GM12865 (cell line): Measurements from ENCODE around the gene AFF2.
"Not testable (repeated sequence)": the region's sequence is repeated elsewhere in the genome, so short reads cannot be mapped to it uniquely, and the experiment has no call there.

Source experiments
- DNase-seq: peaks from one replicate; pipeline ENCODE4 v3.0.0; 2010; ENCODE audit warnings: low read depth
- H3K4me3 ChIP-seq: 2 replicates; pipeline ENCODE4 v1.5.1; 2011; ENCODE audit warnings: mild to moderate bottlenecking, low read depth, low read length, control low read depth
- TF ChIP-seq, protein P1 (sequence below): IDR thresholded peaks from 2 replicates; pipeline ENCODE4 v1.5.1; 2011; ENCODE audit warnings: low read length, control low read depth, low read depth, inconsistent platforms; ENCODE audit not compliant: insufficient read depth; ENCODE audit errors: missing control alignments

Gene AFF2

DNA sequence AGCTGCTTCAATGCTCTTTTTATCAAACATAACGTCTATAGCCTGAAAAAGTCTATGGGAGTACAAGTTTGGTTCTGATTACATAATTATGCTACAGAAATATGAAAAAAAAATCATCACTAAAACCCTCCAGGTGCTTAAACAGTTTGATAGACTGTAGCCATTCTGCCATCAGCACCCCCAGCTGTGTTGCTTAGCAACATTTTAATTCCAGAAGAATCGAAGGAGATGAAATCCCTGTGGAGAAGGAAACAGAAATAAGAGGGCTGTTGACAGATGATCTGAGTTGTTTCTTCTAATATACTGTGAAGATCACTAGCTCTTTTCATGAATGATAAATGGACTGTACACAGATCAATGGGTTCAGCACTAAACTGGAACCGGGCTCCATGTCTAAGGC, 402.8 kb downstream of the AFF2 start:
- TF ChIP-seq, protein P1, sequence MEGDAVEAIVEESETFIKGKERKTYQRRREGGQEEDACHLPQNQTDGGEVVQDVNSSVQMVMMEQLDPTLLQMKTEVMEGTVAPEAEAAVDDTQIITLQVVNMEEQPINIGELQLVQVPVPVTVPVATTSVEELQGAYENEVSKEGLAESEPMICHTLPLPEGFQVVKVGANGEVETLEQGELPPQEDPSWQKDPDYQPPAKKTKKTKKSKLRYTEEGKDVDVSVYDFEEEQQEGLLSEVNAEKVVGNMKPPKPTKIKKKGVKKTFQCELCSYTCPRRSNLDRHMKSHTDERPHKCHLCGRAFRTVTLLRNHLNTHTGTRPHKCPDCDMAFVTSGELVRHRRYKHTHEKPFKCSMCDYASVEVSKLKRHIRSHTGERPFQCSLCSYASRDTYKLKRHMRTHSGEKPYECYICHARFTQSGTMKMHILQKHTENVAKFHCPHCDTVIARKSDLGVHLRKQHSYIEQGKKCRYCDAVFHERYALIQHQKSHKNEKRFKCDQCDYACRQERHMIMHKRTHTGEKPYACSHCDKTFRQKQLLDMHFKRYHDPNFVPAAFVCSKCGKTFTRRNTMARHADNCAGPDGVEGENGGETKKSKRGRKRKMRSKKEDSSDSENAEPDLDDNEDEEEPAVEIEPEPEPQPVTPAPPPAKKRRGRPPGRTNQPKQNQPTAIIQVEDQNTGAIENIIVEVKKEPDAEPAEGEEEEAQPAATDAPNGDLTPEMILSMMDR = no peak
- no peak for DNase-seq

DNA sequence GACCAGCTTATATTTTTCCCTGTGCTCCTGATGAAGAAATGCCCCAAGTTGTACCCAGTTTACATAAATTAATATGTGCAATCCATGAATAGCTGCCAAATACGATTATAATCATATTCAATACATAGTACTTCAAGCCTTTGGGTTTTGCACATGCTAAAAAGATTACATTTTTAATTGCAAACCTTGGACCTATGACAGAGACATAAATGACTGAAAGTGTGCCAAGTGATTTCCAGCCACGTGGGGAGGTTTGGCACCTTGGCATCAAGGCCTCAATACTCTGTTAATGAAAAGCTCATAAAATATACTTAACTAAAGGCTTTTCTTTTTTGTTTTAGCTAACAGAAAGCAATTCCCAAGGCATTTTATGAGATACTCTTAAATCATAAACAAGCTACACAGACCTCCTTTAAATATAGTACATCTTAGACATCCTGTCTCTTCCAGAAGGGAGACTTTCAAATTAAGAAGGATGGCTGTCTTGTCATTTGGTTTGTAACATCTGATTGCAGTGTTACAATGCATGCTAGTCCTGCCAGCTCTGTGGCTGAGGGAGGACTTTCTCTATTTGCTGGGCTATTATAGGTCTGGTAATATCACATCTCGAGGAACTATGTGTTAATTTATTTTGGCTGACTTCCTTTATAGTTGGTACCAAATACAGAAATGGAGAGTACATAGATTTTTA, 404.1 kb downstream of the AFF2 start:
- H3K4me3 ChIP-seq = no peak overlapping the region
- DNase-seq = no peak
- TF ChIP-seq, protein P1 = no peak

More for the DNA sequence above, 402.8 kb downstream of the AFF2 start:
- H3K4me3 ChIP-seq = no peak overlapping the region

- TF ChIP-seq, protein P1 = no peak
- no peak for DNase-seq
- no peak overlapping the region for H3K4me3 ChIP-seq
Measured at GRCh38 chrX:148905400-148905799, 405.0 kb downstream of the AFF2 start.

DNA sequence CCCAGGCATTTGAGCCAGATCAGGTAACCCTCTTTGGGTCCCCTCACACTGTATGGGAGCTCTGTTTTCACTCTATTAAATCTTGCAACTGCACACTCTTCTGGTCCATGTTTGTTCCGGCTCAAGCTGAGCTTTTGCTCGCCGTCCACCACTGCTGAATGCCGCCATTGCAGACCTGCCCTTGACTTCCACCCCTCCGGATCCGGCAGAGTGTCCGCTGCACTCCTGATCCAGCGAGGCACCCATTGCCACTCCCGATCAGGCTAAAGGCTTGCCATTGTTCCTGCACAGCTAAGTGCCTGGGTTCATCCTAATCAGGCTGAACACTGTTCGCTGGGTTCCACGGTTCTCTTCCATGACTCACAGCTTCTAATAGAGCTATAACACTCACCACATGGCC, 406.2 kb downstream of the AFF2 start:
- not testable (repeated sequence) for H3K4me3 ChIP-seq, DNase-seq

DNA sequence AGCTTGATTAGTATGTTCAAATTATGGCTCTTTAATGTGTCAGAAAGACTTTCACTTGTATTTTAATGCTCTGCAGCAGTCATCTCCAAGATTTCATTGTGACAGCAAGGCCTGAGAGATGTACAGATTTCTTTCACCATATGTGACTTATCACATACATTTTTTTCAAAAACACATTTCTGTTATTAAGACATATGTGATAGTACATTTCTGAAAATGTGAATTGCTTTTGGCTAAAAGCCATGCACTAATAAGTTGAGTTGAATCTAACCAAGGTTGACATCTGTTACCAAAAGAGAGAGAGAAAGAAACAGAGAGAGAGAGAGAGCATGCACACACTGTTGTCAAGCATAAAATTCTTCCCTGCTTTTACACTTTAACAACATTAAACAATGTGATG, 409.3 kb downstream of the AFF2 start:
- no peak overlapping the region for H3K4me3 ChIP-seq
- TF ChIP-seq, protein P1 = no peak
- no peak for DNase-seq

DNA sequence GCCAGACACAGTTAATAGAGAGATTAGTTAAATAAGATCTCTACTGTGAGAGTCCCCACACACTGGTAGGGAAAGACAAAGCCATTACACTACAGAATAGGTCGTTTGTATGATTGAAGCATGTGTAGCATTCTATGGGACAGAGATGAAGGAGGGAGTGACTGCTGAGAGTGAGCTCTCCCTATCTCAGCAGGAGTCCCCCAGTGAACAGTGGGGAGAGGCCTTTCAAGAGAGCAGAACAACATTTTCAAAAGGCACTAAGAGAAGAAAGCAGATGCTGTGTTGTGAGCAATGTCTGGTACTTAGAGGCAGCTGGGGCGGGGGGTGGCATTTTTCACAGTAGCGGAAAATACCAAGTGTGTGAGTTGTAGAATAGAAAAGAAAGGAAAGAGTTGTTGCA, 413.6 kb downstream of the AFF2 start:
- TF ChIP-seq, protein P1 = no peak
- no peak for DNase-seq
- H3K4me3 ChIP-seq = no peak overlapping the region

GRCh38 chrX:148914783-148915182, 414.4 kb downstream of the AFF2 start:
- TF ChIP-seq, protein P1 = no peak
- DNase-seq = peak; percentile 88
- H3K4me3 ChIP-seq = no peak overlapping the region
